Sciatic nerve (tissue), 2 donors: ENCODE data around the gene YY1. TPM values are rescaled to one million over a fixed set of nuclear protein-coding genes. Genes with fewer than 3 reads are reported as not detected.
"Not testable (repeated sequence)": the region's sequence is repeated elsewhere in the genome, so short reads cannot be mapped to it uniquely, and the experiment has no call there.

ENCODE experiments used
- ATAC-seq: fragments of 200-7000 bp; cut with Tn5 transposase; one replicate; pipeline ENCODE4 v1.9.1; 2020; ENCODE audit warnings: mild to moderate bottlenecking, moderate library complexity
- DNase-seq: peaks from one replicate; pipeline ENCODE4 v3.0.0-alpha.2; 2020; ENCODE audit warnings: low spot score
- intact Hi-C: fragments of 100-400 bp; cut with DNase I; formaldehyde crosslinking; loops from one replicate; pipeline ENCODE4 v1.14.2; 2022
- total RNA-seq: library from RNA; stranded (reverse); fragmentation: NEBNext Ultra II Directional; extraction: Animal tissue kit (Norgen Biotek cat#: 25700); gene quantifications from one replicate; pipeline ENCODE4 v1.2.1, GENCODE V29; 2021
- donor health status: DM: no; HTN: no; CAD: no.
- donor health status: DM: no; HTN: no; CAD: no.

YY1 gene
- total RNA-seq, 1 donor from 2014 or later: 59.9 TPM

DNA sequence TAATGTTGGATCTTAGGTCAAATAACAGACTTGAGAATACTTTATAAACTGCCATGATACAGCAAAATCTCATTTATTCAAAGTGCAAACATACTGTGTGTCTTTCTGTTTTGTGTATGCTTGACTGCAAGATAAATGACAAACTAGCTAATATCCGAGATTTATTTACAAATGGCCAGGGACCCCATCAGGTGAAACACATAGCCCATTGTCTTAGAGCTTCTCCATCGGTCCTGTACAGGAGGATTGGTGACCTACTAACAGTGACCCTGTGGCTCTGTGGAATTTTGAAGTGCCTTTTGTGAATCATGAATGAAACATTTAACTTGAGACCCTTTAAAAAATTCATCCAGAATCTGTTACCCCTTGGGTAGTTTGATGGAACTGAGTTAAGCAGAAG lies 40.2 kb downstream of the YY1 start:
- no peak for DNase-seq
- intact Hi-C loops: no loop called here
- ATAC-seq: no peak

DNA sequence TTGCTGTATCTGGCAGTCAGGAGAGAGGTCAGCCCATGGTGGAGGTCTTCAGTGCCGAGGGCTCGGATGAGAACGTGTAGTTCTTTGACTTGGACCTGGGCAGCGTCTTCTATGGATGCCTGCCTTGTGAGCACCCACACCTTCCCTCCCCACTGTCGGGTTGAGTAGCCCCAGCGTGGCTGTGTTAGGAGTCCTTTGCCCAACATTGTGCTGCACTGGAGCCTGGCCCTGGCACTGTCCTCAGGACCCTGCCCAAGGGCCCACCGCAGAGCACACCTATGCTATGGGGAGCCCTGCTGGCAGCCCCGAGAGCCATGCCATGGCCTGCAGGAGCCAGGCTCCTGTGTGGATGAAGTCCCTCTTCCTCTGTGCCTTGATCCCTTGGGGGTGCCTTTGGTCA lies 40.6 kb downstream of the YY1 start:
- intact Hi-C loops: no loop called here
- ATAC-seq: no peak
- DNase-seq: no peak

DNA sequence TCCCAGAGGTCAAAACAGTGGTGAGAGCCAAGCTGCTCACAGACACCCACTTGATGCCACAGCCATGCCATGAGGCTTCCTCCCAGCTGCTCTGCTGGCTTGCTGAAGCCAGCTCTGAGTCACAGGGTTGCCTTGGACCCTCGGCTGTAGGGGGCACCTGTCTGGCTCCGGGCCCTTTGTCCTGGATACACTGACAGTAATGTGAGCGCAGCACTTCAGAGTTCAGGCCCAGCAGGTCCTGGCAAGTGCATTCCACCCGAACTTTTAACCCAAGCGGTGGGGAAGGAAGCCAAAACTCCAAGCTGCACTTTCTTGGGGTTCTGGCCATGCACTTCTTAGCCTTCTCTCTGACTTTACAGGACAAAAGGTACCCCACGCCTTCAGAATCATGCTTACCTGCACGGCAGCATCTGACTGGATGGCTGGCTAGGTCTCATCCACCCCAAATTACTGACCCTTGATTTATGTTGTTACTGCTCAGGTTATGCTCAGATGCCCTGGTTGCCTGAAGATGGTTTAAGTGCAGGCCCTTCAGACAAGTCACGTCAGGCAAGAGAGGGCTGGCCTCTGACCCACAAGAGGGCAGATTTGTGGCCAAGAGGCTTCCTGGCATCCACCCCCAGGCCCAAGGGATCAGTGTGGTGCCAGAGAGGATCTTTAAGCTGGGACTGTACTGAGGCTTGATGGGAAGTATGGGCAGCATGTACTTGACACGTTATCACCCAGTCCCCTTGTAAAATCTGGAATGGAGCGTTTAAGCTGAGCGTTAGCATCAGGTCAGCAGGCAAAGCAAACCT lies 42.5 kb downstream of the YY1 start:
- intact Hi-C loops: no loop called here
- ATAC-seq (no peak), DNase-seq (no peak)

DNA sequence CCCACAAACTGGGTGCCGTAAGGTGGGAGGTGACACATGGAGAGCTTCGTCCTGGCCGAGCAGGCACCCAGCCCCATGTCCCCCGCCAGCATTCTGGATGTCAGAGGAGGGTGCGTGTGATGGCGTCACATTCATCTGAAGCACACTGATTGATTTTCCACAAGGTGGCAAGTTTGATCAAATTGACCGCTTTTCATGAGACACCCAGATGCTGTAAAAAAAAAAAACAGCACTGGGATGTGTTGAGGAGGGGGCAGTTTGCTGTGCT lies 43.1 kb downstream of the YY1 start:
- intact Hi-C loops: no loop called here
- no peak for ATAC-seq
- DNase-seq: no peak

DNA sequence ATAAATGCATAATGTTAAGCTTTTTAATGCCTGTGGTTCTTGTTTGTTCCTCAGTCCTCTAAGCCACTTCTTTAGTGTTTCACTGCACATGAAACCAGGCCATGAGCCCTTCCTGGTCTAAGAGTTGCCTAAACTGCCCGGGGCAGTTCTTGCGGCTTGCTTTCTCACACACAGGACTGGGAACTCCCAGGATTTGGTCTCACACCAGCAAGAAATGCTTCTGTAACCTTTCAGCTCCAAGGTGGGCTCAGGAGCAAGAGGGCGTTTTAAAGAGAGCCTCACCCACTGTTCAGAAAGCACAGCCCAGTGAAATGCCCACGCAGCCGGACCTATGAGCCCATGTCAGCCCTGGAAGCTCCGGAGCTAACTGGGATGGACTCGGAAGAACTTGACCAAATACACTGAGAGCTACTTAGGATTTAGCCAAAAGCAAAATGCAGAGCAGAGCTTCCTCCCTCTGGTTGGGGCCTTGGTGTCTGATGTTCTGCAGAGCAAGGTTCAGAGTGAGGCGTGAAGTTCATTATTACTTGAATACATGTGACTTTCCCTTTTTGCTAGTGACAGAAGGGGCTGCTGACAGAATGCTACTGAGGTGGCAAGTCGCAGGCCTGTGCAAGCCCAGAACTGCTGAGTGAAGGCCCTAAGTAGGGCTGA lies 43.9 kb downstream of the YY1 start:
- ATAC-seq (no peak), DNase-seq (no peak)
- intact Hi-C loops: no loop called here

DNA sequence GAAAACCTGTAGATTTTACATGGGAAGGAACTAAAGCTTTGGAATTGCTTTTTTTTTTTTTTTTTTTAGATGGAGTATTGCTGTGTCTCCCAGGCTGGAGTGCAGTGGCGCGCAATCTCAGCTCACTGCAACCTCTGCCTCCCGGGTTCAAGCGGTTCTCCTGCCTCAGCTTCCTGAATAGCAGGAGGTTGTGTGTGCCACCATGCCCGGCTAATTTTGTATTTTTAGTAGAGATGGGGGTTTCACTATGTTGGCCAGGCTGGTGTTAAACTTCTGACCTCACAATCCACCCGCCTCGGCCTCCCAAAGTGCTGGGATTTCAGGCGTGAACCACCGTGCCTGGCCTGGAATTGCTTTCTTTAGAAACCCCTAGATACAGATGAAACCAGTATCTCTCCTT lies 44.5 kb downstream of the YY1 start:
- DNase-seq, intact Hi-C loops, ATAC-seq: not testable (repeated sequence)

DNA sequence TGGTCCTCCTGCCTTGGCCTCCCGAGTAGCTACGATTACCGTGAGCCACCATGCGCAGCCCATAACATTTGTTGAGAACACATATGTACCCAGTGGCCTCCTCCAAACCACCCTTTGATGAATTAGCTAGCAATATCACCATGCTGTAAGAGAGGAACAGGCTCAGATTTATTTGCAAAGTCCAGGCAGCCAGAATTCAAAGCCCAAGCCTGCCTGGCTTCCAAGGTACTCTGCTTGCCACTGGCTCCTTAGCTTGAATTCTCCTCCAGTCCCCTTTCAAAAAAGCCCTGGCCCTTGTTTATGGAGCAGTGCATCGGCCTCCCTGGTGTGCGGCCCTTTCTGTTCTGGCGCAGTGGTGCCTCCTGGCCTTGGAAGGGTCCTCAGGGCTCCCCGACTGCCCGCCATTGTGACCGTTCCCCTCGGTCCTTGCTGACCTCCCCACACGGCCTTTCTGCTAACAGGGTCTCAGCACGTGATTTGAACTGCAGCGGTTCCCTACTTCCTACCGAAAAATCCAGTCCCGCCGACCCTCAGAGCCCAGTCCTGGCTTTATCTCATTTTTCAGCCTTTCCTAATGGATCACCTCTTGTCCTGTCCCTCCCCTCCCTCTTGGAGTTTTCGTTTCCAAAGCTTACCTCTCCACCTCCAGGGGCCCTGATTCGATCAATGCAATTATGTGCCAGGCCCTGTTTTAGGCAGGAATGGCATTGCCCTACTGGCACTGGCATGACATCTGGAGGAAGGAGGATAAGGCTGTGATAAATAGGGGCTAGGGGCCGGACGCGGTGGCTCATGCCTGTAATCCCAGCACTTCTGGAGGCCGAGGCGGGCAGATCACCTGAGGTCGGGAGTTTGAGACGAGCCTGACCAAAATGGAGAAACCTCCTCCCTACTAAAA lies 45.3 kb downstream of the YY1 start:
- intact Hi-C loops: no loop called here
- DNase-seq (no peak), ATAC-seq (no peak)

DNA sequence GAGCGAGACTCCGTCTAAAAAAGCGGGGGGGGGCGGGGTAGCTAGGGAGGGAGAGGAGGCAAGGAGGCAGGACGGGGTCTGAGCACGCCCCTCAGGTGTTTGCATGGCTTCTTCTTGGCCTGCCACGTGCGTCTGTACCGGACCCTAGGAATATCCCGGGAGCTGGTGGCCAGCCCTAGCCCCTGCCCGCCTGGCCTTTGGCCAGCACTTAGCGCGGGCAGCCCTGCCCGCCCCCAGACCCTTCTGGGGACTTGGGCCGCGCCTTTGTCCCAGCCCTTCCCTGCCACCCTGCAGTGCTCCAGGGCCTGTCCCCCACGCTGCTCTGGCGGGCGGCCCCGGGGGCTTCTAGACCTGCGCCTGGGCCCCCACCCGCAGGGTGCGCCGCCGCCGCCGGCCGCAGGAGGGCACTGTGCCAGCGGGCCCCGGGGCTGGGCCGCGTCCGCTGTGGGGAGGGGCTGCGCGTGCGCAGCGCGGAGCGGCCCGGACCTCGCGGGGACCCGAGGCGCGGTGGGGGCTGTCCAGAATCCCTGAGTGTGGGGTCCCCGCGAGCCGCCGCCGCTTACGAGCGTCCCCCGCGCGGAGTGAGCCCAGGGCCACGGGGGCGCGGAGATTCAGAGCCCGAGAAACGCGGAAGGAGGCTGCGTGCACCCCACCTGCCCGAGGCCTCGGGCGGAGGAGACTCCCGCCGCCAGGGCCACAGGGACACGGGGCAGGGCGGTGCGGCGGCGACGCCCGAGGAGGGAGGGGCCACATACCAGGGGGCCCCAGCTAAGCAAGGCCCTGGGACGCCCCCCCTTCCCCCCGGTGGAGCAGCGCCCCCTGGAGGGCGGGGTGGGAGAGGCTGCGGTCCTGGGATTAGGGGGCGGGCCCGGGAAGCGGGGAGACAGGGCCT lies 46.3 kb downstream of the YY1 start:
- DNase-seq (peak; percentile 84), ATAC-seq (peak; percentile 82)
- intact Hi-C loops: loop anchor here (5.0 kb wide), 1 partner anchor 92 kb away; the partner anchor contains the start of gene WDR25

DNA sequence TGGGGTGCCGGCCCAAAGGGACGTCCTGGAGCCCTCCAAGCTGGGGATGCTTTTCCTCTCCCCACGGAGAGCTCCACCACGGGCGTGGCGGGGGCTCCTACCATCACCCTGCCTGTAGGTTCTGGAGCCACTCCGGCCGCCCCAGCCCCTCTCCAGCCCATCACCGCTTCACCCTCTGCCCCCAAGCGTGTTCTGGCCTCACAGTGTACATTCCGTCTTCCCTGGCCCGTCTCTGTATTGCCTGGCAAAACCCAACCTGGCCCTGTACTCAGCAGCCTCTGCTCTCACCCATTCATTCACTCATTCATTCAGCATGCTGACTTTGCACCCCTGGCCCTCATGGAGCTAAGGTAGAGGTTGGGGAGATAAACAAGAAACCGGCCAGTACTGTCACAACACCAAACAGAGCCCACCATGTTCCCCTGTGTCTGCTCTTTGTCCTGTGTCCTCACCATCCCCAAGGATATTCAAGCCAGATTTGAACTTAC lies 47.0 kb downstream of the YY1 start:
- ATAC-seq: no peak
- intact Hi-C loops: loop anchor here (5.0 kb wide), 1 partner anchor 91 kb away; the partner anchor contains the start of gene WDR25
- DNase-seq: no peak

DNA sequence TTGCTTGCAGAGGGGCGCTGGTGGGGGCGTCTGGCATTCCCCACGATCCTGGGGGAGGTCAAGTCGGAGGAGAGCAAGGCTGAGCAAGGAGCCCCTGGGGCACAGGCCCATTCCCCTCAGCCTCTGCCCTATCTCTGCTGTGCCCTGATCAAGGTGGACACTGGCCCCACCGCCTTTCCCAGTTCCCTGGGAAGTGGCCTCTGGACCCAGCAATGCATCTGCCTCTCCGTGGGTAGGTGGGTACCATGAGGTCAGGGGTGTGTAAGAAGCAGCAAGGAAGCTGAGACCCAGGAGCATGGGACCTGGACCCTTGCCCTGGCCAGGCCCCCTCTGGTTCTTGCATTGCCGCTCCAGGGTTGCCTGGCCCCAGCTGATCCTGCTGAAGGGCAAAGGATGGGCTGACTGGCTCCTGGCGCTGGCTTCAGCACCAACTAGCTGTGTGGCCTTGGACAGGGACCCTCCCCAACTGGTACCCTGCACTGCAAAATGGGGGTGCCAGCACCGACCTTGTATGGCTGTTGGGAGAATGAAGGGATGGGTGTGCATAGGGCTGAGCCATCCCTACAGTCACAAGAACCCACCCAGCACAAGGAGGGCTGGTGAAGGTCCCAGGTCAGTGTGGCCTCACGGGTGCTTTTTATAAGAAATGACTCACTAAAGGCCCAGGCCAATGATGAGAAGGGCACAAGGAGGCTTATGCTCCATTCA lies 47.7 kb downstream of the YY1 start:
- ATAC-seq (no peak), DNase-seq (no peak)
- intact Hi-C loops: loop anchor here (5.0 kb wide), 1 partner anchor 91 kb away; the partner anchor contains the start of gene WDR25

DNA sequence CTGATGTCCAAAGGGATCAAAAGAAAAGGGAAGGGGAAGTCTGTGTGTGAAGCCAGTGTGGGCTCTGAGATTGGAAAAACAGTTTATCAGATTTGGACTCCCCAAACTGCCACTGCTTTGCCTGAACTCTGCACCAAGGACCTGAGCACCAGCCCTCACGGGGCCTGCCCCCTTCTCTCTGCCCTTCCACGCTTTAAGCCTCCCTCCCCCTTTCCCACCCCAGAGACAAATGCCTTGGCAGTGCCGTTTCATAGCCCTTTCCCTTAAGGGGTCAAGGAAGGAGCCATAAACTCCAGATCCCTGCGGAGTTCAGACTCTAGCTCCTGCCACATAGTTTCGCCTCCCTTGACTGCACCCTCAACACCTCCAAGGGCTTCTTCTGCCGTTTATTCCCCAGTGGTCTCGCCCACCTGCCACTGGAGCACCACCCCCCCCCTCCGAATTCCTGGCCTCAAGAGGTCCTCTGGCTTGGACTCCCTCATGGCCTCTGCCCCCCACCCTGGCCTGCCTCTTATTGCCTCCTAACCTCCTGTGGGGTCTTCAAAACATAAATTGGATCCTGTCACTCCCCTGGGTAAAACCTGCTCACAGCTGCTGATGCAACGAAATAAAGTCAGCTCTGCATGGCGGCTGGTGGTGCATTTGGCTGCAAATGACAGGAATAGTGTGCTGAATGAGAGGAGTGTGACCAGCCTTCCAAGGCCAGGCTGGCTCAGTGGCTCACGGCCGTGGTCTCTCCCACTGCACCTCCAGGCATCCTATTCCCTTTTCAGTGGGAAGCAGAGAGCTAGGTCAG lies 48.5 kb downstream of the YY1 start:
- intact Hi-C loops: loop anchor here (5.0 kb wide), 1 partner anchor 90 kb away; the partner anchor contains the start of gene WDR25
- ATAC-seq (no peak), DNase-seq (no peak)

DNA sequence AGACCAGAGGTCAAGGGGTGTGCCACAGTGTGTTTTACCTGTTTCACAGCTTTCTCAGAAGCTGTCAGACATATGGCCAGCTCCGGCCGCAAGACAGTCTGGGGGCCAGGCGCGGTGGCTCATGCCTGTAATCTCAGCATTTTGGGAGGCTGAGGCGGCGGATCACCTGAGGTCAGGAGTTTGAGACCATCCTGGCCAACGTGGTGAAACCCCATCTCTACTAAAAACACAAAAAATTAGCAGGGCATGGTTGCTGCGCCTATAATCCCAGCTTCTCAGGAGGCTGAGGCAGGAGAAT lies 49.0 kb downstream of the YY1 start:
- DNase-seq, ATAC-seq: not testable (repeated sequence)
- intact Hi-C loops: loop anchor here (5.0 kb wide), 1 partner anchor 89 kb away; the partner anchor contains the start of gene WDR25

DNA sequence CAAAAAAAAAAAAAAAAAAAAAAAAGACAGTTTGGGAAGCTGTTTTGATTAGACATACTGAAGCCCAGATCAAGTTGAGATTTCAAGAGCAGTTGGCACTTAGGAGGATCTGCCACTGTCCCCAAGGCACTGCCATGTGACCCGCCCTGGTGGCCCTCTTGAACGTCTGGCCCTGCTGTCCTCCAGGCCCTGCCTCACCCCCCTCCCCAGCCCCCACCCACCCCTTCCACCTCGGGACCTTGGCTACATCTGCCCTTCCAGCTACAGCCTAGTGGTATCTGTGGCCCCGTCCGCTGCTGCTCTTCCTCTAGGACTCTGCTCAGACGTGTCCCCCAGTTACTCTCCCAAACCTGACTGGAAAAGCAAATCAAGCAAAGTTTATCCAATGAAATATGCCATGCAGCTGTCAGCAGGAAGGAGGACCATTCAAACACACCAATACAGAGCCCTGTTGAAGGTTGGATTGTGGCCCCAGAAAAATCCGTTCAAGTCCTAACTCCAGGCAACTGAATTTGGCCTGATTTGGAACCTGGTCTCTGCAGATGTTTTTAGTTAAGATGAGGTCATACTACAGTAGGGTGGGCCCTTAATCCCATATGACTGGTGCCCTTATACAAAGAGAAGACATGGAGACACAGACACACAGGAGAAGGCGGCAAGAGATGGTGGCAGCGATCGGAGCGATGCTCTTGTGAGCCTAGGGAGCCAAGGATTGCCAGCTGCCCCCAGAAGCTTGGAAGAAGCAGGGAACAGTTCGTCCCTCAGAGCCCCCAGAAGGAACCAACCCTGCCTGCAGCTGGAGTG lies 49.6 kb downstream of the YY1 start:
- intact Hi-C loops: loop anchor here (5.0 kb wide), 1 partner anchor 89 kb away; the partner anchor contains the start of gene WDR25
- ATAC-seq: no peak
- DNase-seq: no peak

DNA sequence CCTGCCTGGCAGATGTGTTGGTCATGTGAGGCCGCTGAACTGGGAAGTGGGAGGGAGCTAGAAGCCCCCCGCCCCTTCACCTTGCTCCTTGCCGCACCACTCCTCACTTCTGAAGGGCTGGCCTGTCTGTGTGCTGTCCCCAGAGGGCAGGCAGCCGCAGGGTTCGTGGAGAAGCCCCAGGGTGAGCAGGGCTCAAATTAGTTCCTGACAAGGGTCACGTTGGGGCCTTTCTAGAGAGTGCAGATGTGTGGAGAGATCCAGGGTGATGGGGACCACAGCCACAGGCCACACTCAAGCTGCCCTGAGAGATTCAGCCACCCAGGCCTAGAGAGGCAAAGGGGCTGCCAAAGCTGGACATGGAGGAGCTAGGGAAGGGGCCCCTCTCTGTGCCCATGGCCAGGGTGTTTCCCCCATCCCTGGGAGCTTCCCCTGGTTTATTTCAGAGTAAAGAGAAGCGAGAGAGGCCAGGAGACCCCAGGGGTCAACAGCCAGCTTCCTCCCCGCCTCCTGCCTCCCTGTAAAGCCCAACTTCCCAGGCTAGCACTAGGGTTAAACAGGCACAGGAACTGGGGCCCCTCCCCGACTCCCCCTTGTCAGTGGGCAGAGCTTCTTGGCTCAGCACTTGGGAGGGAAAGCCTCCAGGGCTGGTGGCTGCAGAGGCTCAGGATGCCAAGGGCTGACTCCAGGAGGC lies 51.1 kb downstream of the YY1 start:
- DNase-seq: no peak
- no peak for ATAC-seq
- intact Hi-C loops: loop anchor here (5.0 kb wide), 1 partner anchor 87 kb away; the partner anchor contains the start of gene WDR25

DNA sequence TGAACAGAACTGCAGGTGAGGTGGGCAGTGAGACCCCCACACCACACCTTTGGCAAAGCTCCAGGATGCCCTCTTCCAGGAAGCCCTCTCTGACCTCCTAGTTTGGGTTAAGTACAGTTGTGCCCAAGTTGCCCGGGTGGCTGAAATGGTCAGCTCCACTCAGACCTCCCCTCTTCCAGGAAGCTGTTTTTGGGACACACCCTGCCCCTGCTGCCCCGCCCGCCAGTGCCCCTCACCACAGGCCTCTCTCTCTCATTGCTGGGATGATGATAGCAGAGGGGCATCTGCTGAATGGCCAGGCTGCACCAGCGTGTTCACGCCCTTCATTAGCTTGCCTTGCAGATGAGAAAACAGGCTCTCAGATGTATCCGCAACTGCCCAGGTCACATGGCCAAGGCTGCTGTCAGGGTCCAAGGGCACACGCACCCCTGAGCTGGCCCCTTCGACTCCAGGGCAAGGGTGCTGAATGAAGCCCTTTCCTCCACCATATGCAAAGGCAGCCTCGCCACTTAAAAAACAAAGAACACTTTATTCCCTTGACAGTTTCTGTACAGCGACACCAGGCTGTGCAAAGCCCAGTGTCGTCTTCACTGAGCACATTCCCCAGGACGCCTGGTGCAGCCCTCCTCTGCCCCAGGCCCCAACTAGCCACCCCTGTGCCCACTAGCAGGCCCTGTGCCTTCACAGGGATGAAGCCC lies 51.8 kb downstream of the YY1 start:
- DNase-seq (peak; percentile 58), ATAC-seq (no peak)
- intact Hi-C loops: no loop called here
